GM12865 (cell line): ENCODE results near the gene LIPE.

Experiments
- DNase-seq: peaks from one replicate; pipeline ENCODE4 v3.0.0; 2010; ENCODE audit warnings: low read depth
- H3K4me3 ChIP-seq: 2 replicates; pipeline ENCODE4 v1.5.1; 2011; ENCODE audit warnings: mild to moderate bottlenecking, low read depth, low read length, control low read depth
- TF ChIP-seq, protein P1 (sequence below): IDR thresholded peaks from 2 replicates; pipeline ENCODE4 v1.5.1; 2011; ENCODE audit warnings: low read length, control low read depth, low read depth, inconsistent platforms; ENCODE audit not compliant: insufficient read depth; ENCODE audit errors: missing control alignments

The LIPE gene, protein sequence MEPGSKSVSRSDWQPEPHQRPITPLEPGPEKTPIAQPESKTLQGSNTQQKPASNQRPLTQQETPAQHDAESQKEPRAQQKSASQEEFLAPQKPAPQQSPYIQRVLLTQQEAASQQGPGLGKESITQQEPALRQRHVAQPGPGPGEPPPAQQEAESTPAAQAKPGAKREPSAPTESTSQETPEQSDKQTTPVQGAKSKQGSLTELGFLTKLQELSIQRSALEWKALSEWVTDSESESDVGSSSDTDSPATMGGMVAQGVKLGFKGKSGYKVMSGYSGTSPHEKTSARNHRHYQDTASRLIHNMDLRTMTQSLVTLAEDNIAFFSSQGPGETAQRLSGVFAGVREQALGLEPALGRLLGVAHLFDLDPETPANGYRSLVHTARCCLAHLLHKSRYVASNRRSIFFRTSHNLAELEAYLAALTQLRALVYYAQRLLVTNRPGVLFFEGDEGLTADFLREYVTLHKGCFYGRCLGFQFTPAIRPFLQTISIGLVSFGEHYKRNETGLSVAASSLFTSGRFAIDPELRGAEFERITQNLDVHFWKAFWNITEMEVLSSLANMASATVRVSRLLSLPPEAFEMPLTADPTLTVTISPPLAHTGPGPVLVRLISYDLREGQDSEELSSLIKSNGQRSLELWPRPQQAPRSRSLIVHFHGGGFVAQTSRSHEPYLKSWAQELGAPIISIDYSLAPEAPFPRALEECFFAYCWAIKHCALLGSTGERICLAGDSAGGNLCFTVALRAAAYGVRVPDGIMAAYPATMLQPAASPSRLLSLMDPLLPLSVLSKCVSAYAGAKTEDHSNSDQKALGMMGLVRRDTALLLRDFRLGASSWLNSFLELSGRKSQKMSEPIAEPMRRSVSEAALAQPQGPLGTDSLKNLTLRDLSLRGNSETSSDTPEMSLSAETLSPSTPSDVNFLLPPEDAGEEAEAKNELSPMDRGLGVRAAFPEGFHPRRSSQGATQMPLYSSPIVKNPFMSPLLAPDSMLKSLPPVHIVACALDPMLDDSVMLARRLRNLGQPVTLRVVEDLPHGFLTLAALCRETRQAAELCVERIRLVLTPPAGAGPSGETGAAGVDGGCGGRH

GRCh38 chr19:42427313-42427712 lies at the start of gene LIPE:
TSS of gene LIPE (minus strand) at chr19:42427388. CDS start at chr19:42427149, 239 bp downstream.
- DNase-seq: no peak
- TF ChIP-seq, protein P1, sequence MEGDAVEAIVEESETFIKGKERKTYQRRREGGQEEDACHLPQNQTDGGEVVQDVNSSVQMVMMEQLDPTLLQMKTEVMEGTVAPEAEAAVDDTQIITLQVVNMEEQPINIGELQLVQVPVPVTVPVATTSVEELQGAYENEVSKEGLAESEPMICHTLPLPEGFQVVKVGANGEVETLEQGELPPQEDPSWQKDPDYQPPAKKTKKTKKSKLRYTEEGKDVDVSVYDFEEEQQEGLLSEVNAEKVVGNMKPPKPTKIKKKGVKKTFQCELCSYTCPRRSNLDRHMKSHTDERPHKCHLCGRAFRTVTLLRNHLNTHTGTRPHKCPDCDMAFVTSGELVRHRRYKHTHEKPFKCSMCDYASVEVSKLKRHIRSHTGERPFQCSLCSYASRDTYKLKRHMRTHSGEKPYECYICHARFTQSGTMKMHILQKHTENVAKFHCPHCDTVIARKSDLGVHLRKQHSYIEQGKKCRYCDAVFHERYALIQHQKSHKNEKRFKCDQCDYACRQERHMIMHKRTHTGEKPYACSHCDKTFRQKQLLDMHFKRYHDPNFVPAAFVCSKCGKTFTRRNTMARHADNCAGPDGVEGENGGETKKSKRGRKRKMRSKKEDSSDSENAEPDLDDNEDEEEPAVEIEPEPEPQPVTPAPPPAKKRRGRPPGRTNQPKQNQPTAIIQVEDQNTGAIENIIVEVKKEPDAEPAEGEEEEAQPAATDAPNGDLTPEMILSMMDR: no peak
- H3K4me3 ChIP-seq: no peak within 1 kb of the TSS

GRCh38 chr19:42475366-42475765 lies 48.2 kb upstream of the LIPE start:
- TF ChIP-seq, protein P1: no peak
- no peak for DNase-seq
- H3K4me3 ChIP-seq: no peak overlapping the region

DNA sequence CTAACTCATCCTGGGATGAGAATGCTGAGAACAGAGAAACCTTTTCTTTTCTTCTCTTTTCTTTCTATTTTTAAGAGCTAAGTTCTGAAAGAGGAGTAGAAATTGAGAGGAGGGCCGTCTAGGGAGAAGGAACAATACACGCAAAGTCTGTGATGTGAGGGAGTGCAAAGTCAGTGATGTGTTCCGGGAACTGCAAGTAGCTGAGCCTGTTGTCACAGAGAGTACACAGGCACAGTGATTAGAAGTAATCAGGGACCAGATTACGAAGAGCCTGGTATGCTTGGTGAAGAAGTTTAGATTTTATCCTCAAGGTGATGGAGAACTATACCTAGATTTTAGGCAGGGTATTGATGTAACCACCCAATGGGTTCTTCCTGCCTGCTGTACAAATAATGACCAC lies 47.6 kb upstream of the LIPE start:
- DNase-seq: no peak
- H3K4me3 ChIP-seq: no peak overlapping the region
- TF ChIP-seq, protein P1: no peak

GRCh38 chr19:42473686-42474085 lies 46.5 kb upstream of the LIPE start:
- DNase-seq: no peak

GRCh38 chr19:42472402-42473147 lies 45.4 kb upstream of the LIPE start:
- DNase-seq: no peak
- no peak overlapping the region for H3K4me3 ChIP-seq
- TF ChIP-seq, protein P1: no peak

More at GRCh38 chr19:42473686-42474085, 46.5 kb upstream of the LIPE start:
- TF ChIP-seq, protein P1: no peak
- no peak overlapping the region for H3K4me3 ChIP-seq

GRCh38 chr19:42471554-42472249 lies 44.5 kb upstream of the LIPE start:
- no peak overlapping the region for H3K4me3 ChIP-seq
- no peak for DNase-seq
- TF ChIP-seq, protein P1: no peak
